Renal cortical epithelial cell (primary cell): ENCODE data around the gene ATP6V0A1. TPM values are rescaled to one million over a fixed set of nuclear protein-coding genes. Genes with fewer than 3 reads are reported as not detected.
"Not testable (repeated sequence)": the region's sequence is repeated elsewhere in the genome, so short reads cannot be mapped to it uniquely, and the experiment has no call there.

Source experiments
- DNase-seq: peaks from one replicate; pipeline ENCODE4 v3.0.0-alpha.2; 2011; ENCODE audit warnings: low read depth
- total RNA-seq: library from RNA; depleted of rRNA; stranded (reverse); fragments of >200 nt; gene quantifications from 2 replicates; pipeline ENCODE4 v1.2.3, GENCODE V29; 2014

The ATP6V0A1 gene
- total RNA-seq, 1 donor from 2014 or later = 137 TPM

- DNase-seq = no peak
These were observed 79.8 kb downstream of the ATP6V0A1 start for GRCh38 chr17:42538482-42538881.

GRCh38 chr17:42540558-42540957, 81.9 kb downstream of the ATP6V0A1 start:
- DNase-seq = not testable (repeated sequence)

GRCh38 chr17:42541041-42541833, 82.6 kb downstream of the ATP6V0A1 start:
- DNase-seq = peak; percentile 55

GRCh38 chr17:42543190-42544079, 84.8 kb downstream of the ATP6V0A1 start:
- DNase-seq = no peak

GRCh38 chr17:42544874-42545283, 86.2 kb downstream of the ATP6V0A1 start:
- DNase-seq = no peak

GRCh38 chr17:42545755-42546505, 87.3 kb downstream of the ATP6V0A1 start:
- DNase-seq = not testable (repeated sequence)

GRCh38 chr17:42547001-42547461, 88.4 kb downstream of the ATP6V0A1 start:
- DNase-seq = no peak

GRCh38 chr17:42547698-42548069, 89.0 kb downstream of the ATP6V0A1 start:
- DNase-seq = no peak

- peak; percentile 56 for DNase-seq
These were observed 89.6 kb downstream of the ATP6V0A1 start for GRCh38 chr17:42548070-42548837.

- no peak for DNase-seq
These were observed 90.5 kb downstream of the ATP6V0A1 start for GRCh38 chr17:42548993-42549755.

- not testable (repeated sequence) for DNase-seq
These were observed 94.1 kb downstream of the ATP6V0A1 start, which contains the start of gene HSD17B1 for GRCh38 chr17:42552736-42553135. TSS of gene HSD17B1 (plus strand) at chr17:42552923. CDS start at chr17:42552934, 11 bp downstream.

GRCh38 chr17:42553161-42553818, 94.6 kb downstream of the ATP6V0A1 start:
- DNase-seq = no peak

- DNase-seq = no peak
These were observed 95.2 kb downstream of the ATP6V0A1 start for GRCh38 chr17:42553866-42554249.

- DNase-seq = peak; percentile 49
These were observed 95.8 kb downstream of the ATP6V0A1 start for GRCh38 chr17:42554250-42555121.

- no peak for DNase-seq
These were observed 96.5 kb downstream of the ATP6V0A1 start for GRCh38 chr17:42555122-42555622.

GRCh38 chr17:42555961-42556617, 97.4 kb downstream of the ATP6V0A1 start:
- not testable (repeated sequence) for DNase-seq

GRCh38 chr17:42559075-42559474, 100.4 kb downstream of the ATP6V0A1 start:
- no peak for DNase-seq

- DNase-seq = no peak
These were observed 101.6 kb downstream of the ATP6V0A1 start for GRCh38 chr17:42560246-42560645.
